MM.1S (cell line): ENCODE results near the gene SPIRE1.

ENCODE experiments used
- CTCF ChIP-seq: fragments of 300-600 bp; sonication (generic); IDR thresholded peaks from 2 replicates; pipeline ENCODE4 v1.5.1; 2016; ENCODE audit warnings: antibody characterized with exemption, low read length, mixed read lengths
- EZH2 ChIP-seq: fragments of 300-600 bp; sonication (generic); optimal IDR thresholded peaks from 2 replicates; pipeline ENCODE3; 2017; ENCODE audit warnings: low read depth, mild to moderate bottlenecking, antibody characterized with exemption, low read length, mixed read lengths
- EZH2phosphoT487 ChIP-seq: fragments of 300-600 bp; sonication (generic); IDR thresholded peaks from 2 replicates; pipeline ENCODE4 v1.6.1; 2018; ENCODE audit warnings: antibody characterized with exemption, low read length

- no peak for TF ChIP-seq EZH2
- TF ChIP-seq CTCF, result no peak
- TF ChIP-seq EZH2phosphoT487, result no peak
Measured at GRCh38 chr18:12406371-12407111, 251.4 kb downstream of the SPIRE1 start.
